HepG2 (cell line): Measurements from ENCODE around the gene LYSET. TPM values are rescaled to one million over a fixed set of nuclear protein-coding genes. Genes with fewer than 3 reads are reported as not detected.

Source experiments
- CBFB ChIP-seq: sonication (generic); formaldehyde crosslinking; IDR thresholded peaks from 2 replicates; pipeline ENCODE4 v1.4.0; 2020; ENCODE audit warnings: missing genetic modification reagents
- EP300 ChIP-seq, 3 experiments: sonication (generic) in 1 of 3; formaldehyde crosslinking in 1 of 3; IDR thresholded peaks; 2 replicates each; pipeline versions ENCODE4 v1.5.1 to v1.6.1; 2011 to 2020; ENCODE audit warnings: low read depth in 2 of 3, low read length in 2 of 3, borderline replicate concordance in 1 of 3, improper control_type of control experiment in 1 of 3, mild to moderate bottlenecking in 1 of 3, missing genetic modification reagents in 1 of 3, moderate library complexity in 1 of 3
- IKZF4 ChIP-seq: sonication (generic); formaldehyde crosslinking; IDR thresholded peaks from 2 replicates; pipeline ENCODE4 v1.5.1; 2020; ENCODE audit warnings: borderline replicate concordance, mild to moderate bottlenecking, low read depth, missing genetic modification reagents; ENCODE audit errors: not compliant biosample characterization
- KLF16 ChIP-seq, 2 experiments: sonication (generic) in 1 of 2; formaldehyde crosslinking in 1 of 2; IDR thresholded peaks; 2 replicates each; pipeline versions ENCODE4 v1.6.1 to v1.8.0; 2016 to 2023; ENCODE audit warnings: missing genetic modification reagents in 2 of 2, missing compliant biosample characterization in 1 of 2
- MEIS1 ChIP-seq: sonication (generic); formaldehyde crosslinking; IDR thresholded peaks from 2 replicates; pipeline ENCODE4 v1.9.0; 2021; ENCODE audit warnings: mild to moderate bottlenecking, missing genetic modification reagents, moderate library complexity, borderline replicate concordance
- NR0B2 ChIP-seq: sonication (generic); formaldehyde crosslinking; IDR thresholded peaks from 2 replicates; pipeline ENCODE4 v1.4.0; 2020; ENCODE audit warnings: mild to moderate bottlenecking, missing genetic modification reagents
- RAD21 ChIP-seq: fragments of 450-650 bp; formaldehyde crosslinking; IDR thresholded peaks from 2 replicates; pipeline ENCODE4 v1.5.0; 2020; ENCODE audit warnings: mild to moderate bottlenecking
- TBX3 ChIP-seq: fragments of 450-650 bp; IDR thresholded peaks from 2 replicates; pipeline ENCODE4 v1.6.1; 2017; ENCODE audit warnings: antibody characterized with exemption, mild to moderate bottlenecking, inconsistent platforms, borderline replicate concordance
- TEAD3 ChIP-seq: optimal IDR thresholded peaks from 2 replicates; pipeline ENCODE3; 2016; ENCODE audit warnings: borderline replicate concordance
- ZMYM4 ChIP-seq: sonication (generic); formaldehyde crosslinking; IDR thresholded peaks from 2 replicates; pipeline ENCODE4 v1.8.1; 2023; ENCODE audit warnings: mild to moderate bottlenecking, missing genetic modification reagents
- ZNF652 ChIP-seq: IDR thresholded peaks from 2 replicates; pipeline ENCODE4 v1.6.1; 2016; ENCODE audit warnings: low read depth, borderline replicate concordance
- ZNF776 ChIP-seq: sonication (generic); formaldehyde crosslinking; IDR thresholded peaks from 2 replicates; pipeline ENCODE4 v1.4.0; 2020; ENCODE audit warnings: mild to moderate bottlenecking, missing genetic modification reagents
- polyA plus RNA-seq, 8 experiments: library from polyadenylated mRNA; depleted of rRNA in 3 of 8; stranded (reverse) in 7 of 8; unstranded in 1 of 8; fragments of >200 nt; fragmentation: Illumina TruSeq in 4 of 8; extraction: Trizol in 4 of 8; gene quantifications; 2 replicates each; pipeline versions ENCODE4 v1.2.1 to v1.2.3, GENCODE V29; 2011 to 2016; ENCODE audit warnings: low read depth in 4 of 8, missing spikeins in 1 of 8, mixed read lengths in 1 of 8; ENCODE audit not compliant: insufficient read depth in 1 of 8
- total RNA-seq, 5 experiments: library from RNA; depleted of rRNA; stranded (reverse); fragments of >200 nt; fragmentation: Illumina TruSeq; extraction: Trizol; gene quantifications; 2 replicates each; pipeline ENCODE4 v1.2.3, GENCODE V29; 2016; ENCODE audit warnings: low read depth in 1 of 5
- TF ChIP-seq, protein P1 (sequence below): IDR thresholded peaks from 2 replicates; pipeline ENCODE4 v1.6.1; 2016; ENCODE audit warnings: mild to moderate bottlenecking
- TF ChIP-seq, protein P2 (sequence below), 2 experiments: sonication (generic) in 1 of 2; formaldehyde crosslinking in 1 of 2; IDR thresholded peaks; 2 replicates each; pipeline versions ENCODE4 v1.5.1 to v1.6.1; 2011 to 2020; ENCODE audit warnings: borderline replicate concordance in 1 of 2, low read depth in 1 of 2, low read length in 1 of 2, mild to moderate bottlenecking in 1 of 2, missing genetic modification reagents in 1 of 2, moderate library complexity in 1 of 2
- TF ChIP-seq, protein P3 (sequence below): sonication (generic); formaldehyde crosslinking; conservative IDR thresholded peaks from 2 replicates; pipeline ENCODE4 v1.4.0; 2020; ENCODE audit warnings: missing genetic modification reagents
- TF ChIP-seq, protein P4 (sequence below): sonication (generic); formaldehyde crosslinking; IDR thresholded peaks from 2 replicates; pipeline ENCODE4 v1.5.1; 2020; ENCODE audit warnings: missing genetic modification reagents, mild to moderate bottlenecking, borderline replicate concordance

Gene LYSET
- total and polyA plus RNA-seq, 2 of the 13 experiments (the other 11 are each of a cell fraction or from before 2014, with no cell fraction given) = 19.1 to 36.6 TPM

DNA sequence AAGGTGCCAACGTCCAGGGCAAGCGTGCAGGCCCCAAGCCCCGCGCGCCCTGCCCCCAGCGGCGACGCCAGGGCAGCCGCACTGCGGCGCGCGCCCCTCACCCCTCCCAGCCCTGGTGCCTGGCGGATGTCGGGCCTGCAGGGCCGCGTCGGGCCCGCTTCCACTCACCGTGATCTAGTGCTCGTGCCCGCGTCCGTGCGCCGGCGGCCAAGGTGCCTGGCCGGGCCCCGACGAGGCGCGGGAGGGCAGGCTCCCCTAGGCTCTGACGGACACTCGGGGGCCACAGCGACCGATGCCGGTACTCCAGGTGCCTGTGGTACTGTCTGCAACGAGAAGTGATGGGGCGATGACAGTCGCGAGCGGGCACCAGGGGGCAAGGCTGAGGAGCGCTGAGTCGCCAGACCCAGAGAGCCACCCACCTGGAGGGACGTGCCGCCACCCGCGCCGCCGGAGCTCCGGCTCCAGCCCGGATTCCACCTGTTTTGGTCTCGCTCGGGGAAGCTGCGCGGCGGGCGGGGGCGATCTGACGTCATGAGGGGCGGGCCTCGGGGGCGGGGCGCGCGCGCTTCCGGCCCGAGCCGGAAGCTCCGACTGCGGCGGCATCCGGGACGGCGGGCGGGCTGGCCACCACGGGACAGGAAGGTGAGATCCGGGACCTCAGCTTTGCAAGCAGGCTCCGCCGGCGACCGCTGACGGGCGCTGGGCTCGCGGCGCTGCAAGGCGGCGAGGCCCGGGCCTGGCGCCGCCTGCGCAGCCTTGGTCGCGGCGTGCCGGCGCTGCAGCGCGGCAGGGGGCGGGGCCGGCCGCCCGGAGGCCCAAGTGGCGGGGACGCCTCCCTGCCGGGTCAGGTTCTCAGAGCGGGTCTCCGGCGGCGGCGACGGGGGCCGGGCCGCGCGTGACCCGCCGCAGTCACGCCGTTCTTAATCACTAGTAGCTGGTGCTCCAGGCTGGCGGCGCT lies at the start of gene LYSET, which contains the start of gene MOAP1 (continued):
- TF ChIP-seq NR0B2 (CRISPR knock-in tag) = peak; percentile 60; the same call in 1 of the 2 replicates
- TF ChIP-seq ZNF652 = no peak
- 0 out of 2 replicates have a peak, but pooled peaks have one; percentile 43 for TF ChIP-seq MEIS1
- TF ChIP-seq RAD21 (CRISPR knock-in tag) = peak; percentile 25; the same call in 1 of the 2 replicates
- TF ChIP-seq, protein P1, sequence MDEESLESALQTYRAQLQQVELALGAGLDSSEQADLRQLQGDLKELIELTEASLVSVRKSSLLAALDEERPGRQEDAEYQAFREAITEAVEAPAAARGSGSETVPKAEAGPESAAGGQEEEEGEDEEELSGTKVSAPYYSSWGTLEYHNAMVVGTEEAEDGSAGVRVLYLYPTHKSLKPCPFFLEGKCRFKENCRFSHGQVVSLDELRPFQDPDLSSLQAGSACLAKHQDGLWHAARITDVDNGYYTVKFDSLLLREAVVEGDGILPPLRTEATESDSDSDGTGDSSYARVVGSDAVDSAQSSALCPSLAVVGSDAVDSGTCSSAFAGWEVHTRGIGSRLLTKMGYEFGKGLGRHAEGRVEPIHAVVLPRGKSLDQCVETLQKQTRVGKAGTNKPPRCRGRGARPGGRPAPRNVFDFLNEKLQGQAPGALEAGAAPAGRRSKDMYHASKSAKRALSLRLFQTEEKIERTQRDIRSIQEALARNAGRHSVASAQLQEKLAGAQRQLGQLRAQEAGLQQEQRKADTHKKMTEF (CRISPR knock-in tag) = peak; percentile 68
- TF ChIP-seq CBFB (CRISPR knock-in tag) = no peak; the same call in 1 of the 2 replicates
- no peak; the same call in 1 of the 2 replicates for TF ChIP-seq ZNF776 (CRISPR knock-in tag)
- TF ChIP-seq, protein P2, sequence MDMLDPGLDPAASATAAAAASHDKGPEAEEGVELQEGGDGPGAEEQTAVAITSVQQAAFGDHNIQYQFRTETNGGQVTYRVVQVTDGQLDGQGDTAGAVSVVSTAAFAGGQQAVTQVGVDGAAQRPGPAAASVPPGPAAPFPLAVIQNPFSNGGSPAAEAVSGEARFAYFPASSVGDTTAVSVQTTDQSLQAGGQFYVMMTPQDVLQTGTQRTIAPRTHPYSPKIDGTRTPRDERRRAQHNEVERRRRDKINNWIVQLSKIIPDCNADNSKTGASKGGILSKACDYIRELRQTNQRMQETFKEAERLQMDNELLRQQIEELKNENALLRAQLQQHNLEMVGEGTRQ (IDR thresholded peaks at IDR 0.05; ENCODE audit: low read depth, low read length) = no peak
- TF ChIP-seq, protein P2 (CRISPR knock-in tag; IDR thresholded peaks at IDR 0.05; ENCODE audit: borderline replicate concordance) = 0 out of 2 replicates have a peak, but pooled peaks have one; percentile 2
- peak; percentile 53; the same call in 1 of the 2 replicates for TF ChIP-seq ZMYM4 (CRISPR knock-in tag)
- TF ChIP-seq KLF16 (CRISPR knock-in tag; IDR thresholded peaks at IDR 0.05) = peak in 1 of 2 experiments; percentile 58; a peak in 1 of 4 replicates
- TF ChIP-seq EP300 (IDR thresholded peaks at IDR 0.05; ENCODE audit: low read depth in 2 of 2, low read length in 2 of 2) = no peak
- peak; percentile 17 for TF ChIP-seq EP300 (CRISPR knock-in tag; IDR thresholded peaks at IDR 0.05; ENCODE audit: borderline replicate concordance)
- TF ChIP-seq, protein P3, sequence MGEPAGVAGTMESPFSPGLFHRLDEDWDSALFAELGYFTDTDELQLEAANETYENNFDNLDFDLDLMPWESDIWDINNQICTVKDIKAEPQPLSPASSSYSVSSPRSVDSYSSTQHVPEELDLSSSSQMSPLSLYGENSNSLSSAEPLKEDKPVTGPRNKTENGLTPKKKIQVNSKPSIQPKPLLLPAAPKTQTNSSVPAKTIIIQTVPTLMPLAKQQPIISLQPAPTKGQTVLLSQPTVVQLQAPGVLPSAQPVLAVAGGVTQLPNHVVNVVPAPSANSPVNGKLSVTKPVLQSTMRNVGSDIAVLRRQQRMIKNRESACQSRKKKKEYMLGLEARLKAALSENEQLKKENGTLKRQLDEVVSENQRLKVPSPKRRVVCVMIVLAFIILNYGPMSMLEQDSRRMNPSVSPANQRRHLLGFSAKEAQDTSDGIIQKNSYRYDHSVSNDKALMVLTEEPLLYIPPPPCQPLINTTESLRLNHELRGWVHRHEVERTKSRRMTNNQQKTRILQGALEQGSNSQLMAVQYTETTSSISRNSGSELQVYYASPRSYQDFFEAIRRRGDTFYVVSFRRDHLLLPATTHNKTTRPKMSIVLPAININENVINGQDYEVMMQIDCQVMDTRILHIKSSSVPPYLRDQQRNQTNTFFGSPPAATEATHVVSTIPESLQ = no peak
- TF ChIP-seq TBX3 = no peak
- TF ChIP-seq IKZF4 (CRISPR knock-in tag) = peak; percentile 65
- TF ChIP-seq, protein P4, sequence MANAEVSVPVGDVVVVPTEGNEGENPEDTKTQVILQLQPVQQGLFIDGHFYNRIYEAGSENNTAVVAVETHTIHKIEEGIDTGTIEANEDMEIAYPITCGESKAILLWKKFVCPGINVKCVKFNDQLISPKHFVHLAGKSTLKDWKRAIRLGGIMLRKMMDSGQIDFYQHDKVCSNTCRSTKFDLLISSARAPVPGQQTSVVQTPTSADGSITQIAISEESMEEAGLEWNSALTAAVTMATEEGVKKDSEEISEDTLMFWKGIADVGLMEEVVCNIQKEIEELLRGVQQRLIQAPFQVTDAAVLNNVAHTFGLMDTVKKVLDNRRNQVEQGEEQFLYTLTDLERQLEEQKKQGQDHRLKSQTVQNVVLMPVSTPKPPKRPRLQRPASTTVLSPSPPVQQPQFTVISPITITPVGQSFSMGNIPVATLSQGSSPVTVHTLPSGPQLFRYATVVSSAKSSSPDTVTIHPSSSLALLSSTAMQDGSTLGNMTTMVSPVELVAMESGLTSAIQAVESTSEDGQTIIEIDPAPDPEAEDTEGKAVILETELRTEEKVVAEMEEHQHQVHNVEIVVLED (CRISPR knock-in tag) = peak; percentile 64; the same call in 1 of the 2 replicates
- TF ChIP-seq TEAD3 (CRISPR knock-in tag) = peak; percentile 40
